ENCODE data around the gene CMSS1.

- TF ChIP-seq CTCF (IDR thresholded peaks at IDR 0.05; ENCODE audit: low read length): no peak
- TF ChIP-seq EZH2 (IDR thresholded peaks at IDR 0.05; ENCODE audit: borderline replicate concordance, low read length): no peak
Observed at GRCh38 chr3:100225883-100226282, 408.2 kb downstream of the CMSS1 start.

All from OCI-LY1 (cell line).